CD4-positive, alpha-beta T cell (primary cell): ENCODE data around the gene RALGAPA1. TPM values are rescaled to one million over a fixed set of nuclear protein-coding genes. Genes with fewer than 3 reads are reported as not detected.
"Not testable (repeated sequence)": the region's sequence is repeated elsewhere in the genome, so short reads cannot be mapped to it uniquely, and the experiment has no call there.

Source experiments
- ATAC-seq: fragments of 200-7000 bp; cut with Tn5 transposase; one replicate; pipeline ENCODE4 v1.10.0; 2022; ENCODE audit warnings: mild to moderate bottlenecking; ENCODE audit not compliant: poor library complexity
- CTCF ChIA-PET: fragments of 350-600 bp; sonication (Branson Sonifier 250); formaldehyde crosslinking; loops from one replicate; lab custom pipeline; 2021; ENCODE audit warnings: antibody characterized with exemption, inconsistent platforms; lab: Charles Lee
- POLR2A ChIA-PET: fragments of 350-600 bp; sonication (Branson Sonifier 250); formaldehyde crosslinking; loops from one replicate; lab custom pipeline; 2021; ENCODE audit warnings: antibody characterized with exemption, inconsistent platforms; lab: Charles Lee
- DNase-seq, 14 experiments: peaks; one replicate each; pipeline ENCODE4 v3.0.0-alpha.2; 2013 to 2020; ENCODE audit warnings: mixed read lengths in 2 of 14
- H3K27ac ChIP-seq, 2 donors: one replicate each; pipeline versions ENCODE4 v1.5.1 to v1.7.0; 2013; ENCODE audit warnings: low read length in 2 of 2, low read depth in 1 of 2, mild to moderate bottlenecking in 1 of 2
- H3K27me3 ChIP-seq, 2 experiments: 1 replicate in 1 of 2; 2 replicates in 1 of 2; pipeline versions ENCODE4 v1.6.1 to v1.7.0; 2013; ENCODE audit warnings: low read length in 2 of 2, control low read depth in 1 of 2, mild to moderate bottlenecking in 1 of 2, moderate library complexity in 1 of 2; ENCODE audit not compliant: insufficient read depth in 2 of 2, control insufficient read depth in 1 of 2
- H3K36me3 ChIP-seq: one replicate; pipeline ENCODE4 v1.6.1; 2013; ENCODE audit warnings: low read length, control low read depth; ENCODE audit not compliant: insufficient read depth
- H3K4me1 ChIP-seq: one replicate; pipeline ENCODE4 v1.6.1; 2013; ENCODE audit warnings: low read length, control low read depth; ENCODE audit not compliant: insufficient read depth
- H3K4me3 ChIP-seq: one replicate; pipeline ENCODE4 v1.5.1; 2013; ENCODE audit warnings: mild to moderate bottlenecking, low read length, moderate library complexity
- H3K9me3 ChIP-seq, 2 experiments: 1 replicate in 1 of 2; 2 replicates in 1 of 2; pipeline versions ENCODE4 v1.6.1 to v1.7.0; 2013; ENCODE audit warnings: low read length in 2 of 2, mild to moderate bottlenecking in 2 of 2, control low read depth in 1 of 2, moderate library complexity in 1 of 2; ENCODE audit not compliant: control insufficient read depth in 1 of 2, insufficient read depth in 1 of 2
- H3K27ac Mint-ChIP-seq: one replicate; pipeline ENCODE4 v1.8.0; 2020; ENCODE audit warnings: mixed read lengths
- H3K27me3 Mint-ChIP-seq: one replicate; pipeline ENCODE4 v1.8.0; 2021; ENCODE audit warnings: mixed read lengths
- H3K36me3 Mint-ChIP-seq: one replicate; pipeline ENCODE4 v1.8.0; 2021; ENCODE audit warnings: low read depth, mixed read lengths
- H3K4me1 Mint-ChIP-seq: one replicate; pipeline ENCODE4 v1.8.0; 2021; ENCODE audit warnings: low read depth, mixed read lengths
- H3K4me3 Mint-ChIP-seq: one replicate; pipeline ENCODE4 v1.8.0; 2020; ENCODE audit warnings: mild to moderate bottlenecking, mixed read lengths
- H3K9me3 Mint-ChIP-seq: one replicate; pipeline ENCODE4 v1.8.0; 2020; ENCODE audit warnings: mixed read lengths
- intact Hi-C, 2 experiments: fragments of 100-400 bp; cut with DNase I in 1 of 2; cut with micrococcal nuclease in 1 of 2; formaldehyde crosslinking; loops; one replicate each; pipeline versions ENCODE4 v1.15.1 to v1.9.0; 2023 to 2025; cut with DNase I, micrococcal nuclease
- total RNA-seq, 174 experiments: library from RNA in 2 of 174; stranded (reverse) in 2 of 174; gene quantifications; one replicate each; pipeline ENCODE4 v1.2.3 and lab custom pipeline; 2021 to 2026
- TF ChIP-seq, protein P1 (sequence below): fragments of 200-600 bp; IDR thresholded peaks from one replicate; pipeline ENCODE4 v1.8.0; 2022; ENCODE audit warnings: antibody characterized with exemption, mild to moderate bottlenecking

RALGAPA1 gene
- total RNA-seq, 2 experiments from 2014 or later, result 72.0 to 75.5 TPM

- no peaks in the 10 kb centered on the region for H3K9me3 Mint-ChIP-seq
- TF ChIP-seq, protein P1, sequence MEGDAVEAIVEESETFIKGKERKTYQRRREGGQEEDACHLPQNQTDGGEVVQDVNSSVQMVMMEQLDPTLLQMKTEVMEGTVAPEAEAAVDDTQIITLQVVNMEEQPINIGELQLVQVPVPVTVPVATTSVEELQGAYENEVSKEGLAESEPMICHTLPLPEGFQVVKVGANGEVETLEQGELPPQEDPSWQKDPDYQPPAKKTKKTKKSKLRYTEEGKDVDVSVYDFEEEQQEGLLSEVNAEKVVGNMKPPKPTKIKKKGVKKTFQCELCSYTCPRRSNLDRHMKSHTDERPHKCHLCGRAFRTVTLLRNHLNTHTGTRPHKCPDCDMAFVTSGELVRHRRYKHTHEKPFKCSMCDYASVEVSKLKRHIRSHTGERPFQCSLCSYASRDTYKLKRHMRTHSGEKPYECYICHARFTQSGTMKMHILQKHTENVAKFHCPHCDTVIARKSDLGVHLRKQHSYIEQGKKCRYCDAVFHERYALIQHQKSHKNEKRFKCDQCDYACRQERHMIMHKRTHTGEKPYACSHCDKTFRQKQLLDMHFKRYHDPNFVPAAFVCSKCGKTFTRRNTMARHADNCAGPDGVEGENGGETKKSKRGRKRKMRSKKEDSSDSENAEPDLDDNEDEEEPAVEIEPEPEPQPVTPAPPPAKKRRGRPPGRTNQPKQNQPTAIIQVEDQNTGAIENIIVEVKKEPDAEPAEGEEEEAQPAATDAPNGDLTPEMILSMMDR, result no peak
- Histone ChIP-seq H3K4me1 (peaks cover 2% of the 10 kb centered on the region), H3K27me3 (no peaks in the 10 kb centered on the region), H3K27ac (no peak overlapping the region), H3K9me3 (peaks cover 0 to 5% of the 10 kb centered on the region in 2 experiments), H3K4me3 (no peak overlapping the region), H3K36me3 (no peaks in the 10 kb centered on the region)
- no peaks in the 10 kb centered on the region for H3K27me3 Mint-ChIP-seq
- CTCF ChIA-PET, result interaction anchor here (0.7 kb wide), 1 partner anchor 9 kb away, joined by 4 read pairs; no protein-coding TSS in a partner anchor
- no peak for DNase-seq
- no peak for ATAC-seq
- POLR2A ChIA-PET, result no interaction called here
- intact Hi-C loops, result no loop called here
- peaks cover 41% of the 10 kb centered on the region for H3K36me3 Mint-ChIP-seq
- H3K4me1 Mint-ChIP-seq, result peaks cover 52% of the 10 kb centered on the region
- no peak overlapping the region for H3K4me3 Mint-ChIP-seq
- H3K27ac Mint-ChIP-seq, result no peak overlapping the region
Measured at GRCh38 chr14:35786856-35787255, 22.2 kb downstream of the RALGAPA1 start.

DNA sequence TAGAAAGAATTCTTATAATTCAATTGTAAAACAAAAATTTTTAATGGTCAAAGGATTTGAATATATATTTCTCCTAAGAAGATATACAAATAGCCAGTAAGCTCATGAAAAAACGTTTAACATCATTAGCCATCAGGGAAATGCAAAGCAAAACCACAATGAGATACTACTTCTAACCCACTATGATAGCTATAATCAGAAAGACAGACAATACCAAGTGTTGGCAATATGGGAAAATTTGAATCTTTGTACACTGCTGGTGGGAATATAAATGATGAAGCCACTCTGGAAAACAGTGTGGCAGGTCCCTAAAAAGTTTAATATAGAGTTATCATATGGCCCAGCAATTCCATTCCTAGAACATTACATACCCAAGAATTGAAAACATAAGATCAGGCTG is 25.4 kb downstream of the RALGAPA1 start:
- peaks cover 4% of the 10 kb centered on the region for H3K4me1 ChIP-seq
- Mint-ChIP-seq H3K27me3 (no peaks in the 10 kb centered on the region), H3K4me1 (peaks cover 46% of the 10 kb centered on the region), H3K4me3 (no peak overlapping the region), H3K36me3 (peaks cover 45% of the 10 kb centered on the region), H3K27ac (no peak overlapping the region), H3K9me3 (peaks cover 9% of the 10 kb centered on the region)
- no peaks in the 10 kb centered on the region for H3K27me3 ChIP-seq
- ChIA-PET CTCF (no interaction called here), POLR2A (no interaction called here)
- DNase-seq (no peak), ATAC-seq (no peak)
- intact Hi-C loops, result no loop called here
- TF ChIP-seq, protein P1, result no peak
- peaks cover 14 to 17% of the 10 kb centered on the region in 2 experiments for H3K9me3 ChIP-seq
- no peak overlapping the region for H3K4me3 ChIP-seq
- no peaks in the 10 kb centered on the region for H3K36me3 ChIP-seq
- no peak overlapping the region for H3K27ac ChIP-seq

DNA sequence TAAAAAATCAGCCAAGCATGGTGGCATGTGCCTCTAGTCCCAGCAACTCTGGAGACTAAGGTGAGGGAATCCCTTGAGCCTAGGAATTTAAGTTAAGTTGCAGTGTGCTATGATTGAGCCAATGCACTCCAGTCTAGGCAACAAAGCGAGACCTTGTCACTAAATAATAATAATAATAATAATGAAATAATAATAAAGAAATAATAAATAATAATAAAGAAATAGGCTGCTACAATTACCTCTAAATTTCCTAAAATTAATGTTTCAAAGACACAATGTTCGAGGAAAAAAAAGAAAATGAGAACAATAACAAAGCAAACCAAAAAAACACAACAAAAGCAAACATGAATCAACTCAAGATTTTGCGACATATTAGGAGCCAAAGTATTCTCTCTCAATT is 29.7 kb downstream of the RALGAPA1 start:
- Histone ChIP-seq H3K27me3 (no peaks in the 10 kb centered on the region), H3K4me1 (peaks cover 2% of the 10 kb centered on the region), H3K9me3 (peaks cover 14 to 17% of the 10 kb centered on the region in 2 experiments), H3K4me3 (no peak overlapping the region), H3K36me3 (no peaks in the 10 kb centered on the region), H3K27ac (no peak overlapping the region)
- CTCF ChIA-PET, result no interaction called here
- ATAC-seq (no peak), DNase-seq (no peak)
- Mint-ChIP-seq H3K27me3 (no peaks in the 10 kb centered on the region), H3K27ac (no peak overlapping the region), H3K36me3 (peaks cover 45% of the 10 kb centered on the region), H3K4me1 (peaks cover 23% of the 10 kb centered on the region), H3K9me3 (peaks cover 9% of the 10 kb centered on the region), H3K4me3 (no peak overlapping the region)
- TF ChIP-seq, protein P1, result no peak
- intact Hi-C loops, result no loop called here
- POLR2A ChIA-PET, result no interaction called here

DNA sequence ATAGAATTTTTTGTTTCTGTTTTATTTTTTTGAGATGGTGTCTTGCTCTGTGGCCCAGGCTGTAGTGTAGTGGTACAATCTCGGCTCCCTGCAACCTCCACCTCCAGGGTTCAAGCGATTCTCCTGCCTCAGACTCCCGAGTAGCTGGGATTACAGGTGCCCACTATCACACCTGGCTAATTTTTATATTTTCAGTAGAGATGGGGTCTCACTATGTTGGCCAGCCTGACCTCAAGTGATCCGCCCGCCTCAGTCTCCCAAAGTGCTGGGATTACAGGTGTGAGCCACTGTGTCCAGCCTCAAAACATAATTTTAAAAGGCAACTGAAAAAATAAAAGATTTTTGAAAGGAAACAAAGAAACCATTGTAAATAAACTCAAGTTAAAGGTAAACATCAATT is 31.5 kb downstream of the RALGAPA1 start:
- Mint-ChIP-seq H3K36me3 (peaks cover 41% of the 10 kb centered on the region), H3K4me1 (peaks cover 16% of the 10 kb centered on the region)
- H3K9me3 Mint-ChIP-seq, ATAC-seq, H3K27ac ChIP-seq, POLR2A ChIA-PET, intact Hi-C loops, H3K36me3 ChIP-seq, H3K4me3 Mint-ChIP-seq, H3K27me3 ChIP-seq, H3K27ac Mint-ChIP-seq, H3K27me3 Mint-ChIP-seq, DNase-seq, H3K4me1 ChIP-seq, CTCF ChIA-PET, H3K4me3 ChIP-seq: not testable (repeated sequence)
- H3K9me3 ChIP-seq, result peaks cover 13 to 17% of the 10 kb centered on the region in 2 experiments
